Measurements from ENCODE around the gene DUOXA1.

DNA sequence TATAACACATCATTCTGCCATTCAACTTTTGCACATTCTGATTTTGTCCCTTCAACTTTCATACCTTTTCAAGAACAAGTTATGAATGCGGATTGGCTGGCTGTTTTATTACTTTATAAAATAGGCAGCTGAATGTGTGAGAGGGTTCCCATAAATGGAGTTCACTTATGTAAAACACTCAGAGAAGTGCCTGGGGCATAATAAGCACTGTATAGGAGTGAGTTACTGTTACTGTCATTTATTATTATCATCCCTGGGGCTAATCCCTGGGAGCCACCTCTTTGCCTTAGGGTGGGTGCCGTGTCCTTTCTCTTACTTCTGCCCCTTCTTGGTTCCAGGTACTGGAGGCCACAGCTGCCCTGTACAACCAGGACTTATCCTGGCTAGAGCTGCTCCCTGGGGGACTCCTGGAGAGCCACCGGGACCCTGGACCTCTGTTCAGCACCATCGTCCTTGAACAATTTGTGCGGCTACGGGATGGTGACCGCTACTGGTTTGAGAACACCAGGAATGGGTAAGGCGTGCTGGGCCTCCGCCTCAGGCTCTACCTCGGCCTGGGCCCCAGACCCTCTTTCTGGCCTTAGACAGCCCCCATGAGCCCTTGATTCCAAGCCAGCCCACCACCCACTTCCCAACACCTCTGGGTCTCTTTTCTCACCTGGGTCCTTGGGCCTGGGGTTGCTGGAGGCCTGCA, 11.0 kb upstream of the DUOXA1 start:
- TF ChIP-seq, protein P1, sequence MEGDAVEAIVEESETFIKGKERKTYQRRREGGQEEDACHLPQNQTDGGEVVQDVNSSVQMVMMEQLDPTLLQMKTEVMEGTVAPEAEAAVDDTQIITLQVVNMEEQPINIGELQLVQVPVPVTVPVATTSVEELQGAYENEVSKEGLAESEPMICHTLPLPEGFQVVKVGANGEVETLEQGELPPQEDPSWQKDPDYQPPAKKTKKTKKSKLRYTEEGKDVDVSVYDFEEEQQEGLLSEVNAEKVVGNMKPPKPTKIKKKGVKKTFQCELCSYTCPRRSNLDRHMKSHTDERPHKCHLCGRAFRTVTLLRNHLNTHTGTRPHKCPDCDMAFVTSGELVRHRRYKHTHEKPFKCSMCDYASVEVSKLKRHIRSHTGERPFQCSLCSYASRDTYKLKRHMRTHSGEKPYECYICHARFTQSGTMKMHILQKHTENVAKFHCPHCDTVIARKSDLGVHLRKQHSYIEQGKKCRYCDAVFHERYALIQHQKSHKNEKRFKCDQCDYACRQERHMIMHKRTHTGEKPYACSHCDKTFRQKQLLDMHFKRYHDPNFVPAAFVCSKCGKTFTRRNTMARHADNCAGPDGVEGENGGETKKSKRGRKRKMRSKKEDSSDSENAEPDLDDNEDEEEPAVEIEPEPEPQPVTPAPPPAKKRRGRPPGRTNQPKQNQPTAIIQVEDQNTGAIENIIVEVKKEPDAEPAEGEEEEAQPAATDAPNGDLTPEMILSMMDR (conservative IDR thresholded peaks at IDR 0.05) = no peak
- TF ChIP-seq ZFX (IDR thresholded peaks at IDR 0.05) = no peak

Measured in C4-2B (cell line).